Left ventricle myocardium inferior (tissue), 1 donor: Measurements from ENCODE around the gene STK32B. TPM values are rescaled to one million over a fixed set of nuclear protein-coding genes. Genes with fewer than 3 reads are reported as not detected.

Source experiments
- DNase-seq: peaks from one replicate; pipeline ENCODE4 v3.0.0-alpha.2; 2020
- H3K27ac ChIP-seq: fragments of 200-600 bp; replicated peaks from 2 replicates; pipeline ENCODE4 v1.8.0; 2021
- H3K27me3 ChIP-seq: fragments of 200-600 bp; 2 replicates; pipeline ENCODE4 v1.8.0; 2021; ENCODE audit warnings: low read depth
- H3K36me3 ChIP-seq: fragments of 200-600 bp; 2 replicates; pipeline ENCODE4 v1.8.0; 2021
- H3K4me1 ChIP-seq: fragments of 200-600 bp; 2 replicates; pipeline ENCODE4 v1.8.0; 2021
- H3K4me3 ChIP-seq: fragments of 200-600 bp; 2 replicates; pipeline ENCODE4 v1.8.0; 2021; ENCODE audit warnings: mild to moderate bottlenecking, moderate library complexity
- H3K9me3 ChIP-seq: fragments of 200-600 bp; replicated peaks from 2 replicates; pipeline ENCODE4 v1.8.0; 2021
- intact Hi-C: fragments of 100-400 bp; cut with micrococcal nuclease; formaldehyde crosslinking; loops from one replicate; pipeline ENCODE4 v1.11.0; 2022
- total RNA-seq: library from RNA; stranded (reverse); fragmentation: NEBNext Ultra II Directional; extraction: Animal tissue kit (Norgen Biotek cat#: 25700); gene quantifications from one replicate; pipeline ENCODE4 v1.2.1, GENCODE V29; 2021
- TF ChIP-seq, protein P1 (sequence below): fragments of 200-600 bp; IDR thresholded peaks from 2 replicates; pipeline ENCODE4 v1.8.0; 2021; ENCODE audit warnings: antibody characterized with exemption, mild to moderate bottlenecking, borderline replicate concordance
- donor health status: DM: no; HTN: yes; CAD: no; lungs with severe emphysema.

STK32B gene
- total RNA-seq, 1 donor from 2014 or later: 0.55 TPM

DNA sequence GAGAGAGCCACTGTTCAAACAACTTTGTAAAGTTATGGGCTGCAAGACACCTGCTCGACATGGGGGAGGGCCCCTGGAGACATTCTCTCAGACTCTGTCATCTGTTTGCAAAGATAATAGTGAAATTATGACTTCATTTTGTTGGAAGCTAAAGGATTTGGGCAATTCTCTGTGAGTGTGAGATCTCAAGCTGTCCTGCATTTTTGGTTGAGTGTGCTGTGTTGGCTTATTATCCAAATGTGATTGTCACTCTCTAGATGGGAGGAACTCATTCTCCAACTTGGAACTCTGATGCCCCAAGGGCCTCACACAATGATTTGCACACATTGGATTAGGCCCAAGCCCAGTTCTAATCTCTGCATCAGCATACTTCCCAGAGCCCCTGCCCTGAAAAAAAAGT is 63.7 kb downstream of the STK32B start:
- TF ChIP-seq, protein P1, sequence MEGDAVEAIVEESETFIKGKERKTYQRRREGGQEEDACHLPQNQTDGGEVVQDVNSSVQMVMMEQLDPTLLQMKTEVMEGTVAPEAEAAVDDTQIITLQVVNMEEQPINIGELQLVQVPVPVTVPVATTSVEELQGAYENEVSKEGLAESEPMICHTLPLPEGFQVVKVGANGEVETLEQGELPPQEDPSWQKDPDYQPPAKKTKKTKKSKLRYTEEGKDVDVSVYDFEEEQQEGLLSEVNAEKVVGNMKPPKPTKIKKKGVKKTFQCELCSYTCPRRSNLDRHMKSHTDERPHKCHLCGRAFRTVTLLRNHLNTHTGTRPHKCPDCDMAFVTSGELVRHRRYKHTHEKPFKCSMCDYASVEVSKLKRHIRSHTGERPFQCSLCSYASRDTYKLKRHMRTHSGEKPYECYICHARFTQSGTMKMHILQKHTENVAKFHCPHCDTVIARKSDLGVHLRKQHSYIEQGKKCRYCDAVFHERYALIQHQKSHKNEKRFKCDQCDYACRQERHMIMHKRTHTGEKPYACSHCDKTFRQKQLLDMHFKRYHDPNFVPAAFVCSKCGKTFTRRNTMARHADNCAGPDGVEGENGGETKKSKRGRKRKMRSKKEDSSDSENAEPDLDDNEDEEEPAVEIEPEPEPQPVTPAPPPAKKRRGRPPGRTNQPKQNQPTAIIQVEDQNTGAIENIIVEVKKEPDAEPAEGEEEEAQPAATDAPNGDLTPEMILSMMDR: no peak
- intact Hi-C loops: no loop called here
- Histone ChIP-seq H3K9me3 (peaks cover 9% of the 10 kb centered on the region), H3K27ac (no peak overlapping the region), H3K4me1 (no peaks in the 10 kb centered on the region), H3K36me3 (no peaks in the 10 kb centered on the region), H3K4me3 (no peak overlapping the region), H3K27me3 (no peaks in the 10 kb centered on the region)
- no peak for DNase-seq

DNA sequence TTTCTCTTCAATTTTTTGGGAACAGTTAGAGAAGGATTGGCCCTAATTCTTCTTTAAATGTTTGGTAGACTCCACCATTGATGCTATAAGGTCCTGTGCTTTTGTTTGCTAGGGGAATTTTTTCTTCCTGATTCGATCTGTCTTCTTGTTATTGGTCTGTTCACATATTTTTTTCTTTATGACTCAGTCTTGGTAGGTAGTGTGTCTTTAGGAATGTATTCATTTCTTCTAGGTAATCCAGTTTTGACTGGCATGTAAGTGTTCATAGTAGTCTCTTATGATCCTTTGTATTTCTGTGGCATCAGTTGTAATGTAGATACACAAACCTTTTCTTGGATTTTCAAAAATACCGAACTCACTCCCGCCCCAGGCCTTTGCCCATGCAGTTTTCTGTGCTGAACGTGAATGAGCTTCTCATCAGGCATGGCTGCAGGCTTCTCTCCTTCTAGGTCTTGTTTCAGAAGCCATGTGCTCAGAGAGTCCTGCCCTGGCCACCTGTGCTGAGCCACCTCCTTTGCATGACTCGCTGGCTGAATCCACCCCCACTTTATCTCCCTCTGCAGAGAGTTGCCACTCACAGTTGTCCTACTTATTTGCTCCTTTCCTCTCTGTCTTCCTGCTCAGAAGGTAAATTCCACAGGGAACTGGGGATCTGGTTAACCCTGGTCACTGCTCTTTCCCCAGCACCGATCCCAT is 67.0 kb downstream of the STK32B start:
- Histone ChIP-seq H3K9me3 (peaks cover 5% of the 10 kb centered on the region), H3K27me3 (no peaks in the 10 kb centered on the region), H3K4me1 (no peaks in the 10 kb centered on the region), H3K27ac (no peak overlapping the region), H3K4me3 (no peak overlapping the region), H3K36me3 (no peaks in the 10 kb centered on the region)
- no peak for DNase-seq
- TF ChIP-seq, protein P1: no peak
- intact Hi-C loops: no loop called here

DNA sequence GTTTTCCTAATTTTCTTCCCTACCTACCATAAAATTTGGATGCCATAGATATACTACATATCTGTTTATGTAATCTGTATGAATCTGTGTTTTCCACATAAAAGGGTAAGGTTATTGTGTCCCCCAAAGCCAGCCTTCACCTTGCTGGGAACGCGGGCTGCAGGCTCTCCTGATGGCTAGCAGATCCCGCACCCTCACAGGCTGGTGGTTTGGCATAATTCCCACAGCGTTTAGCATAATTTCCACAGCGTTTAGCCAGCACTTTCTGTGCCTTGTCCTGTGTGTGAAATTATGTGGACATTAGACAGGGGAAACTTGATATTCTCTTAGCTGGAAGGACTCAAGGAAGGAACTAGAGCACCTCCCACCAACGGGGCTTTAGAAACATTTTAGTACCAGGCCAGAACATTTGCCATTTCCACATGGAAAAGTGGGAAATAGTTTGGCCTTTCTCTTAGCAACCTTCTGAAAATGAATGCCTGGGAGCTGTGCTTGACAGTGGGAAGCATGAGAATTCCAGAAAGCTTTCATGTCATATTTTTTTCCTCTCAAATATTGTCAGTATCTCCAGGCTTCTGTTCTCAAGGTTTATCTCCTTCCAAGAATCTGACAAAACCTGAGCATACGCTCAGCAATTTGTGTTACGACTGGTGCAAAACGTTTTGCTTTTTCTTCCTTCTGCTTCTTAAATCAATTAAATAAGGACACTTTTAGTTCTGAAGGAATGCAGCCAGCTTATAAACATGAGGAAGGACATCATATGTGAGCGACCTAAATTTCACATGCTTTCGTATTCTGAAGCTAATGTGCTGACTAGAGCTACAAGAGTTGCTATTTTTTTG is 67.9 kb downstream of the STK32B start:
- H3K27ac ChIP-seq: no peak overlapping the region
- no peaks in the 10 kb centered on the region for H3K36me3 ChIP-seq
- H3K27me3 ChIP-seq: no peaks in the 10 kb centered on the region
- no peak overlapping the region for H3K4me3 ChIP-seq
- DNase-seq: no peak
- TF ChIP-seq, protein P1: no peak
- H3K9me3 ChIP-seq: peaks cover 5% of the 10 kb centered on the region
- H3K4me1 ChIP-seq: no peaks in the 10 kb centered on the region
- intact Hi-C loops: no loop called here

DNA sequence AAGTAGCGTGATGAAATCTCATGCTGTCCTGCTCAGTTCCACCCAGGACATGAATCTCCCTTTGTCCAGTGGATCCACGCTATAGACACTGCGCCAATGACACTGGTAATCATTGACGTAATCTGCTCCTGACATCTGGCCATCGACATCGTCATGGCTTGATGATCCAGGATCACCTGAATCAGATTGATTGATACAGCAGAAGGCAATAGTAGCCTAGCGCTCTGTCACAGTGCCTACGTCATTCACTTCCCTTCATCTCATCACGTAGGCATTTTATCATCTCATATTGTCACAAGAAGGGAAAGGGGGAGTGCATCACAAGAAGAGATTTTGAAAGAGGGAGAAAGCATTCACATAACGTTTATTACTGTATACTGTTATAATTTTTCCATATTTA is 68.8 kb downstream of the STK32B start:
- H3K36me3 ChIP-seq: no peaks in the 10 kb centered on the region
- no peak for DNase-seq
- no peak overlapping the region for H3K4me3 ChIP-seq
- H3K9me3 ChIP-seq: peaks cover 5% of the 10 kb centered on the region
- no peaks in the 10 kb centered on the region for H3K4me1 ChIP-seq
- TF ChIP-seq, protein P1: no peak
- H3K27ac ChIP-seq: no peak overlapping the region
- intact Hi-C loops: no loop called here
- H3K27me3 ChIP-seq: peaks cover 2% of the 10 kb centered on the region

DNA sequence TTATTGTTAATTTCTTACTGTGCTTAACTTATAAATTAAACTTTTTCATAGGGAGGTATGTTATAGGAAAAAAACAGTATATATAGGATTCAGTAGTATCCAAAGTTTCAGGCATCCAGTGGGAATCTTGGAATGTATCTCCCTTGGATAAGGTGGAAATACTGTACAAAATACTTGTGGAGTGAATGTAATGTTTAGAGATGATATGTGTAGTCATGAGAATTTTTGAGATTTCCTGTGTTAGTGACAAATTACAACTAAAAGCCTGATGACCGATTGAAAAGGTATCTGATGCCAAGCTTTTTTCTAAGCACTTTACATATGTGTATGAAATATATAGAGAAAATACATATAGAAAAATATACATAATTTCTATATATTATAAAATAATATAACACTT is 69.2 kb downstream of the STK32B start:
- H3K9me3 ChIP-seq: peaks cover 5% of the 10 kb centered on the region
- no peak overlapping the region for H3K27ac ChIP-seq
- H3K4me3 ChIP-seq: no peak overlapping the region
- no peaks in the 10 kb centered on the region for H3K36me3 ChIP-seq
- H3K27me3 ChIP-seq: peaks cover 7% of the 10 kb centered on the region
- DNase-seq: no peak
- TF ChIP-seq, protein P1: no peak
- intact Hi-C loops: no loop called here
- H3K4me1 ChIP-seq: no peaks in the 10 kb centered on the region
